Midbrain (tissue), 1 donor: ENCODE data around the gene CTR9.

ENCODE experiments used
- DNase-seq: peaks from one replicate; lab custom pipeline; 2025; lab: John Stamatoyannopoulos, UW

The CTR9 gene

DNA sequence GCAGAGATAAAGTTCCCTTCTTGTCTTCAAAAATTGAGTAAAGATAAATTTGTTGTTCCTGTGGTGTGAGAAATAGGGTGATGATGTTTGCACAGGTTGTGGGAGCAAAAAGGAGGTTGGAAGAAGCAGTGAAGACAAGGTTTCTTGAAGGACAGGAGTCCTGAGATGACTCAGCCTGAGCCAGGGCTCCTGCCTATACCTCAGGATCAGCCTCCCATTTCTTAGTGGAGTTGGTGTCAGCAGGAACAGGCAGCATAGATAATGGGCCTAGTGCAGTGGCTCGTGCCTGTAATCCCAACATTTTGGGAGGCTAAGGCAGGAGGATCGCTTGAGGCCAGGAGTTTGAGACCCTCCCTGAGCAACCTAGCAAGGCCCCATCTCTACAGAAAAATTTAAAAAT lies 29.0 kb downstream of the CTR9 start:
- DNase-seq = no peak

DNA sequence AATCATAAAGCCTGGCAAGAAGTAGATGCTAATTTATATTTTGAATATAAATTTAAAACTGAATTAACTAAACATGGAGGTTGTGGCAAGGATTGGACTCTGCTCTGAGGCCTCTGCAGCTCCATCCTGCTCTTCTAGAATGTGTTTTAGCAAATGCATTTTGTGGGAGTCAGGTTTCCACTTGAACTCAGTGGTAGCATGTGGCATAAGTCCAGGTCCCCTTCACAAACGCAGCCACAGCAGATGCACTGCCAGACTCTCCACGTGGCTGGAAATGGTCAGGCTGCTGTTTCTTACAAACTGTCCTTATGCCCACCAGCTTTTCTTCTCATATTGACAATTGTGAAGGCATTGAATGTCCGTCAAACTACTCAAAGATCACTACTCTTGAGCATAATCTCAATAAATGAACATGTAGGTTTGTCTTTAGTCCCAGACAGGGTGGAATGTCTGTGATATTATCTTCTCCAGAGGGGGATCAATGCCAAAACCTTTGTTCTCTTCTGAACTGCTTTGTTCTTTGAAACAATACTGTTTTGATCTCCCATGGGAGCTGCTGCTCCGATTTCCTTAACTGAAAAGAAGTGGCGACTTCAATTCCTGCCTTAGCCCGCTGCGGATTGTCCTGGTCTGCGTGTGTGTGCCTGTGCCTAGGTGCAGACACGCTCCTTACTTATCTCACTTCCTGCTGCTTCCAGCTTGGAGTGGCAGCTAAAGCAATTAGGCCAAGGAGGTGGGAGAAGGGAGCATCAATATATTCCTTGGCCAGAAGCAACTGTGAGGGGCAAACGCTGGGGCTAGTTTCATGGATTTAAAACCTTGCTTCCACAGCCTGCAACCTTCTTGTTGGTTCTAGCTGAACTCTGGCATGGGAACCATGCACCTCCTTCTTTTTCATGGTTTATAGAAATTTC lies 33.4 kb downstream of the CTR9 start:
- DNase-seq = no peak

DNA sequence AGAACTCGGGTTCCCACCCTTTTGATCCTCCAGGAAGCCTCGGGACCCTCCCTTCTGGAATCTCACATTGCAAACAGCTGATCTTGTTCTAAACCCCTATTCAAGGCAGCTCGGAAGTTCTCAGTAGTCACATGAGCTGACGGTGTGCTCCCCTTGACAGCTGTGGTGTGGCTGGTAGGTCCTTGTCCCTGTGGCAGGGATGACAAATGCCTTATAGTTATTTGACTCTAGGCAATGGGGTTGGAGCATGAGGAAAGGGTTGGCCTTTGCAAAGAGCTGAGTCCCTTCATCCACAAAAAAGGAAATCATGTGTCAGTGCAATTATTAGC lies 34.1 kb downstream of the CTR9 start:
- no peak for DNase-seq

DNA sequence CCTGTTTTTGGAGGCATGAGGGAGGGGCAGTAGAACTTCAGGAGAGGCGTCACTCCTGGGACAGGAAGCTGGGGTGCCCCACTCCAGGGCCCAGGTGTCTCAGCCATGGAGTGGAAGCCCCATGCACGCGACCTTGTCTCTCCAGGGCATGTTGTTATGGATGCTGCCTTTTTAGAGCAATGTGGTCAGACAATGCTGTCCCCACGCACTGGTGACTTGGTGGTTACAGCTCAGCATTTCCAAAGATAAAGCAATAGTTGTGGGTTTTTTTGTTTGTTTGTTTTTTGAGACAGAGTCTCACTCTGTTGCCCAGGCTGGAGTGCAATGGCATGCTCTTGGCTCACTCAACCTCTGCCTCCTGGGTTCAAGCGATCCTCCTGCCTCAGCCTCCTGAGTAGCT lies 35.4 kb downstream of the CTR9 start:
- DNase-seq = no peak

DNA sequence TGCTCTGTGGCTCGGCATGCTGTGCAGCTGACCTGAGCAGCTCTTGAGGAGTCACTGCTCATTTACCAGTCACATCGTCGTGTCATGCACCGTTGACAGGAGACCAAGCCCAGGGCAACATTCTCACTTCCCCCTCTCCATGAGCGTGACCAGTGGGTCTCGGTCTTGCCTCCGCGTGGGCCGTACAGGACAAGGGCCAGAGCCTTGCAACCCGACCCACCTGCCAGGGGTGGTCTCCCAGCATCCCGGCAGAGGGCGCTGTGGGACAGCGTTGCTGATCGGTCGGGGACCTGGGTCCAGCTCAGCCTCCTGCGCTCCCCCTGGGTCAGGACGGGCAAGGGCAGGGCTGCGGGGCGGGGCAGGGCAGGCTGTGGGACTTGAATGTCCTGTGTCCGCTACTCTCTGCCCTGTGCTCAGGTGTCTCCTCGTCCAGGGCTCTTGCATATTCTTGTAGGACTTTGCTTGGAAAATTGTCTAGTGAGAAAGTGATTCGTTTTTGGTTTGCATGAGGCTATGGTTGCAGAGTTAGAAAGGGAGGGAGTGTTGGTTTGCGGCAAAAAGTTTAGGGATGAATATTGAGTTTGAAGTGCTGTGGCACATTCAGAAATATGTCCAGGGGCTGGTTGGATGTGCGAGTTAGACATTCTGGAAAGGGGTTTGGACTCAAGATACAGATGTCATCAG lies 41.5 kb downstream of the CTR9 start:
- peak; percentile 68 for DNase-seq

DNA sequence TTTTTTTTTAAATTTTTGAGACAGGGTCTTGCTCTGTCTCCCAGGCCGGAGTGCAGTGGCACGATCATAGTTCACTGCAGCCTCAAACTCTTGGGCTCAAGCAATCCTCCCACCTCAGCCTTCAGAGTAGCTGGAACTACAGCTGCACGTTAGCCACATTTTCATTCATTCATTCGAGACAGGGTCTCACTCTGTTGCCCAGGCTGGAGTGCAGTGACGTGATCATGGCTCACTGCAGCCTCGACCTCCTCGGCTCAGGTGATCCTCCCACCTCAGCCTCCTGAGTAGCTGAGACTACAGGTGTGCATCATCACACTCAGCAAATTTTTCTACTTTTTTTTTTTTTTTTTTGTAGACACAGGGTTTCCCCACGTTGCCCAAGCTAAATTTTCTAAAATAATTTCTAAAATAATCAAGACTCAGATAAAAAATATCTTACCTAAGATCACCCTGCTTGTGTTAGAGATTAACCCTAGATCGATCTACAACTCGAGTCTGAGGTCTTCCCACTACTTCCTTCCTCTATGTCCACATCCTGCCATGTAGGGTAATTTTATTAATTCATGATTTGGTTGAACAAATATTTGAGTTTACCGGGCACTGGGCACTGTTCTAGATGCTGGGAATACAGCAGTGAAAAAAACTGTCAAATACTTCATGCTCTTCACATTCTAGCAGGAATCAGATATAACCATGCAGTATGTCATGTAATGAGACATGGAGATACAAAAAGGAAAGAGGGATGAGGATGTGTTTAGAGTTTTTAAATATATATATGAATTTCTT lies 42.6 kb downstream of the CTR9 start:
- DNase-seq = no peak

DNA sequence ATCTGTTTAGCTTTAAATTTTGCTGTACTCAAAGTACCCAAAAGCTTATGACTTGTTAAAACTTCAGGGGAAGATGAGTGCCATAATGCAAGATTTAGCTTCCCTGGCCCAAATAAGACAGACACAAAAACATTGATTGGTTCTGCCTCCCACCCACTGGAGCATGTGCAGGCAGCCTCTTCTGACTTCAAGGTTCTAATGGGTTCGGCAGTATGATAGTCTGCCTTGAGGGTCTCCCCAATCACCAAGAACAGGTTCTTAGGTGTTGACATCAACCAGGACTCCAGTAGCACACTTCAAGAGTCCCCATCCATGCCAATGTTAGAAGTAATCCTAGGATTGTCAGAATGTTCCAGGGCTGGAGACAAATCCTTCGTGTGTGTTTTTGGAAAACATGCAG lies 45.1 kb downstream of the CTR9 start:
- no peak for DNase-seq

DNA sequence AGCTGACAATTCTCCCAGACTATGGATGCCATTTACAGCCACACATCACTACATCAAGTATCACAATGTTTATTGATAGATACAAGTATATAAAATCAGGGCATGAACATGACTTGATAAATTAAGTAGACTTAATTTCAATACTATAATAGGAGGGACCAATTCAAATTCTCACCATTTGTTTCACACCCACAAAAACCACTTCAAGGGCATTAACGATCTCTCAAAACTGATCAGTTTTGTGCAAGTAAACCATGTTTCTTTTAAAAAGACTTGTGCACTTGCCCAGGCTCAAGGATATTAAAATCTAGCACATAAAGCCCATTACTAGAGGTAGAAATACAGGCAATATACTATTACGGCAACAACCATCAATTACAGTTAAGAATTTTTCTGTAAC lies 46.0 kb downstream of the CTR9 start:
- no peak for DNase-seq

DNA sequence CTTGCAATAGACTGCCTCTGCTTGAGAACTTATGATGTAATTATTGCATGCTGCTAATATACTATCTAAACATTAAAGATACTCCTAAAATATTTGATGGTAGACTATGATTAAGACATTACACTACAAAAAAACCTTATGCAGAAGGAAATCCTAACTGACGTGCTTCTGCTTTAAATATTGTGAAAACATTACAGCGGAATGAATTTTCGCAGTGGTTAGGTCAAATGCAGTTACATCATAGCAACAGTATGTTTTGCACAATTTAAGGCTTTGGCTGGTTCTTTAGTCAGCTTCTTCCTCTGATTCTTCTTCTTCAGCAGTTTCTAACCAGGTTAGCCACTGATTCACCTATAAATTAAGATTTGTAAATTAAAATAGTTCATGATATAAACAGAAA lies 46.5 kb downstream of the CTR9 start:
- no peak for DNase-seq

DNA sequence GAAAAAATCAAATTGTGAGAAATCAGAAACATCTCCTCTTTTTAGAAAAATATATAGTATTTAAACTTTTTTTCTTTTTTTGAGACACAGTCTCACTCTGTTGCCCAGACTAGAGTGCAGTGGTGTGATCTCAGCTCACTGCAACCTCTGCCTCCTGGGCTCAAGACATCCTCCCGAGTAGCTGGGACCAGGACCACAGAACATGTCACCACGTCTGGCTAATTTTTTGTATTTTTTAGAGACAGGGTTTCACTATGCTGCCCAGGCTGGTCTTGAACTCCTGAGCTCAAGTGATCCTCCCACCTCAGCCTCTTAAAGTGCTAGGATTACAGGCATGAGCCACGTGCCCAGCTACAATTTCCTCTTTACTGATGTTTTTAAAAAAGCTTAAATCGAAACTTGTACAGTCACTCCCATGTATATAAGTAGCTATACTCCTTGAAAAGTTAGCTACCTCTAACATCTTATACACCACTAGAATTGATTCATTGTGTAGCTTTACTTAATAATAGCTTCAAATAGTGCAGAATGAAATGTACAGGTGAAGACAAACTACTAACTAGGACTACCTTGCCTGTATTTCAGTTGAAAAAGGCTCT lies 47.4 kb downstream of the CTR9 start:
- no peak for DNase-seq

DNA sequence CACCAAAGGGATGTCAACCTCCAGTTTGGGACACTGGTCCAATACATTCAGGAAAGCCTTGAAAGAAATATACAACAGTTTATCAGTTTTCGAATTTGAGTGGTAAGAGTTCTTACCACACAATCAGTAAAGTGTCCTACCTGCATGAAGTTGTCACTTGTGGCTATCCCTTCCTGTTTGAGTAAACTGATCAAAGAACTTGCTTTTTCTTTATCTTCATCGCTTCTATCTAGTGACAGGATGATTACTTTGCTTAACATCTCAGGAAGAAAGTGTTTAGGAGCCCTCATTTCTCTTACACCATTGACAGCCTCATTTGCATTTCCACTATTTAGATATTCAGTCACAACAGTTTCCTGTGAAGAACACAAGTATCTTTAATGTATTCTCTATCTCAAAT lies 49.2 kb downstream of the CTR9 start:
- DNase-seq = no peak

DNA sequence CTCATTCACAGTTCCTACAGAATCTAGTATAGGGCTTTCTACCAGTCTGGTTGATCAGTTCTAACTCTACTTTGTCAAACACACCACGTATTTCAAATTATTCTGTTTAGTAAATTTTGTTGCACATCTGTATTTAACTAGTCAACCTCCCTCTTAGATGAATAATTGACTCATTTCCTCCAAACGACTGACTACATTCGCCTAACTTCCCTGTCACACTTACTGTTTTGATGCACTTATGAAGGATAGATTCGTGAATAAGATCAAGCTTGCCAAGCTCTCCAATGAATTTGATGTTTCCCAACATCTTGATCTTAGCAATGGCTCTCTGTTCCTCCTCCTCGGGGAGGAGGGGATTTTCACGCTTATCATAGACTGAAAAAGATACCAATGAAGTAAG lies 52.6 kb downstream of the CTR9 start:
- no peak for DNase-seq

DNA sequence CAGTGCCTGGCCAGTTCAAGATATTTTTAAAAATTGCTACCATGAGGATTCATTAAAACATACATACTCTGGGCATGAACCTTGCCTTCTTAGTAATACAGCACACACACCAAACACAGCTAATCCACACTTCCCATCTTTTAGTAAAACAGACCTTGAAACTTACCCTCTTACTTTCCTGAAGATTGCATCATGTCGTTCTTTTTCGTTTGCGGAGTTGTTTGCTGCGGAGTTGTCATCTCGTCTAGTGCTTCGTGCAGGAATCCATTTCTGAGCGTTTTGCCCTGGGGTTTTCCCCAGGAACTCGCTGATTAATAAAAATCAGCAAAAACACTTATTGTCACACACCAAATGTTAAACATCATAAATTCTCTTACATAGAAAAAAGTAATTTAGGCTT lies 54.7 kb downstream of the CTR9 start:
- no peak for DNase-seq

DNA sequence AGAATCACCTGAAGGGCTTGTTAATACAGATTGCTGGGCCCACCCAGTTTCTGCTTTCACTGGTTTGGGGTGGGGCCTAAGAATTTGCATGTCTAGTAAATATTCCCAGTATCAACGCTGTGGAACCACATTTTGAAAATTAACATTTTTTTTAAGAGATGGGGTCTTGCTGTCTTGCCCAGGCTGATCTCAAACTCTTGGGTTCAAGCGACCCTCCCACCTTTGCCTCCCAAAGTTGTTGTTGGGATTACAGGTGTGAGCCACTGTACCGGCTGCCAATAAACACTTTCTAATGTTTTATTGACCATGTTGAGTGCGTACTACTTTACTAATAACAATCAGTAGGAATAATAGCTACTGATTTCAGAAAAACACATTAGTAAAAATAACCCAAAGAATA lies 55.2 kb downstream of the CTR9 start:
- no peak for DNase-seq

DNA sequence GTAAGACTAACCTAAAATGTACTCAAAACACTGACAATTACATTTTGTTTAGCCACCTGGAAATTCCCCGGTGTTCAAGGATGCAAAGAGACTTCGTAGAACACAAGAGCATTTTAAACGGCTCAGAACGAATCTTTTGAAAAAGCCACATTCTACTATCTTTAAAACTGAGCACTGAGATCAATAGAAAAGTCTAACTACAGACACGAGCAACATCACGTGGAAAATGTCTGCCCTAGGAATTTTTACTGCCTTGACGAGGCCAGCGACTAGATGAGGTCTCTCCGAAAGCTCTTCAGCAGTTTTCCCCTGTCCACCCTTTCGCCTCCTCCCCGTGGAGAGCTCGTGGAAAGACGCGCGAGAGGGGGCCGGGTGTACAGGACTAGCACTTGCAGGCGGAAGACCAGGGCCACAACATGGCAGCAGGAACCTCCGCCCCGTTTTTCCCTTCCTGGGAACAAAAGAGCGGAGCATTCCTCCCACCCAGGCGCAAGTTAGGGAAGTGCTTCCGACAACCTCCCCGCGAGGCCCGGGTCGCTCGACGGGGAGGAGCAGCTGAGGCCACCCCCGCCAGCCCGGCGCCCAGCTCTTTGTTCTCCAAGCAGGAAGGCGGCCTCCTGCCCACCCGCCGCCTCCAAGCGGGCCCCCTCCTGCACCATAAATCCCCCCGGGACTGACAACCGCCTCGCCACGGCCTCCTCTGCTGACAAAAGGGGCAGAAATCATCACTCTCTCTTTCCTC lies 56.6 kb downstream of the CTR9 start:
- DNase-seq = peak; percentile 38

DNA sequence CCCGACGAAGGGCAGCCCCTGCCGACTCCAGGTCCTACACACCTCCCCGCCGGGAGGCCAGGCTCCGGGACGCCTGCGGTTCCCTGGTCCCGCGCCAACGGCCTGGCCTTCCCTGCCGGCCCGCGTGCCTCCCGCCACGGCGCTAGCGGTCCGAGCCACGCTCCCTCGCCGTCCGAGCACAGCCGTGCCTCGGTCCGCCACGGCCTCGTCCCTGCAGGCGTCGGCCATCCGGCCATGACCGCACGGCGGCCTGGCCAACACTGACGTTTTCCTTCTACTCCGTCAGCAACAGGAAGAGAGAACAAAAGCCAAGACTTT lies 57.1 kb downstream of the CTR9 start:
- no peak for DNase-seq

DNA sequence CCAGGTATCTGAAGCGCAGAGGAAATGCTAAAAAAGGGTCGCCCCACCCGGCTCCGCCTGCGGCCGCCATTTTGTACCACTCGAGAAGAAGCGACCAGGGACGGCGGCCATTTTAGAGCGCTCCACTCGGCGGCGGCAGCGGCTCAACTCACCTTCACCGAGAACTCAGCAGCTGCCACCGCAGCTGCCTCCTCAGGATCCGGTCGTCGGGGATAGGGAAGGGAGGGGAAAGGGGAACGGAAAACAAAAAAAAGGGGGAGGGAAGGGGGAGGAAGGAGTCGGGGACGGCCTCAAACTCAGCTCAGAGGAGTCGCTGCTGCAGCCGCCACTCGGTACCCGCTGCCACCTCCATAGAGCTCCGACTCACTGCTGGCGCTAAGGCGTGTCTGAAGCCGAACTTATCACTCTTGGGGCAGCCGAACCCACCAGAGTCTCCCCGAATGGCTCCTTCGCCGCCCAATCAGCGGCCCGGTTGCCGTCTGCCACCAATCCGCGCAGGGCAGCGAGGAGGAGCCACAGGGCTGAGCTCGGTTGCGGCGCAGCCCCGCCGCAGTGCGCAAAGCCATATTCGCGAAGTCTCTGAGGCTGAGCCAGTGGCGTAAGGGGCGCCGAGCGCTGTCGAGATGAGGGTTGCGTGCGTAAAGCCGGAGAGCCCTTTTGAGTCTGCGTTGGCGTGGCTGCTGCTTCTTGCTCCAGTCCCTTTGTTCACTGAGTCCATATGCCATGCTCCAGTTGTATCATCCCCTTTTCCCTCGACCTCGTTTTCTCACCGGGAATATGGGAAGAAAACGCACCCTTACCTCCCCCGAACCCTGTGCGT lies 57.7 kb downstream of the CTR9 start, which contains the start of gene EIF4G2:
EIF4G2 (minus strand) TSS at position 374 of the 820 bp plus-strand sequence.
- DNase-seq = peak; percentile 100

DNA sequence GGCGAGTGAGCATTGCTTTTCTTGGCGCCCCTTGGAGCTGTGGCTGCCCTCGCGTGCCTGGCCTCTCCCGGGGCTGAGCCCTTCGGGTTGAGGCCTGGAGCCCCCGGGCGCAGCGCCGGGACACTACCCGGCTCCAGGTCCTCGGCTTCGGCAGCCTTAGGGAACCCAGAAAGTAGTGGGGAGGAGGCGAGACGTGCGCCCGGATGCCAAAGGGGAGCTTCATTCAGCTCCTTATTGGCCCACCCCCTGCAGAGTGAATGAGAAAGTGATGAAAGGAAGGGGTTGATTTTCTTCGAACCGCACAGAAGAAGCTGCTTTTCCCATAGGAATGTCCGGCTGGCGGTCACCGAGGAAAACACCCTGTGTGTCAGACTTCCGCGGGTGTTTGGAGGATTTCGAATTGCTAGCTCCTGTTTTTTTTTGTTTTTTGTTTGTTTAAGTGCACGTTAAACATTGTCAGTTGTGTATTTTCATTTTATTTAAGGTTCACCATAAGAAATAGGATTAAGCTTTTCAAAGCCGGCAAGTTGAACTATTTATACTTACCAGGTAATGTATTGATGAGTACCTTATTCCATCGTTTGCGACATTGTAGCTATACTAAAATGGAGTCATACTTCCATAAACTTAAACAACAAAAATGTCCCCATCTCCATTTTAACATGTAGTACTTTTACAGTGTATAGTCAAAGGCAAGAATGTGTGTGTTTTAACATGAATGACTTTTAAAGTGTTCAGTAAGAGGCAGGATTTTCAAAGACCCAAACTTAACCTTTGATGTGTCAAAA lies 58.5 kb downstream of the CTR9 start:
- peak; percentile 69 for DNase-seq

DNA sequence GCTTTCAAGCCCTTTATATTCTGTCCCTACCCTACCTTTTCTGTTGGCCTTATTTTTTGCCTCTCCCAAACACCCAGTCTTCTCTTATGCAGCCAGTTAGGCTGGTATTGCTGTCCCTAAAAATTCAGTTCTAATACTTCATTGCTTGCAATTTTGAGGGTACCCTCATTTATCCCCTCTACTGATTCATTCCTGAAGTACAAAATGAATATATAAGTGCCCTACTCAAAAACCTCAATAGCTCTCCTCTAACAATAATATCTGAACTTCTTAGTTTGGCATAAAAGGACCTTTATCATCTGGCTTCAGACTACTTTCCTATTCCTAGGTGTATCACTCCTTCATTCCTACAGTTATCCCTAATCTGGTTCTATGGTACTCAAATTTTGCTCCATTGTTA lies 62.9 kb downstream of the CTR9 start:
- DNase-seq = no peak

DNA sequence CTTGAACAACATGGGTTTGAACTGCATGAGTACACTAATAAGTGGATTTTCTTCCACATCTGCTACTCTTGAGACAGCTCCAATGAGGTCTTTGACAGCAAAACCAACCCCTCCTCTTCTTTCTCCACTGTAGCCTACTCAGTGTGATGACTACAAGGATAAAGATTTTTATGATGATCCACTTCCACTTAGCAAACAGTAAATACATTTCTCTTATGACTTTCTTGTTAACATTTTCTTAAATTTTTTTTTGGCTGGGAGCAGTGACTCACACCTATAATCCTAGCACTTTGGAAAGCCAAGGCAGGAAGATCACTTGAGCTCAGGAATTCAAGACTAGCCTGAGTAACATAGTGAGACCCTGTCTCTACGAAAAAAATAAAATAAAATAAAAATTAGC lies 67.5 kb downstream of the CTR9 start:
- DNase-seq = no peak
